Hepatocyte (in vitro differentiated cells): Measurements from ENCODE around the gene NFKBIZ. TPM values are rescaled to one million over a fixed set of nuclear protein-coding genes. Genes with fewer than 3 reads are reported as not detected.
A peak's percentile ranks its signal among the peaks of the same experiment; 100 is the strongest.

Source experiments
- DNase-seq: peaks from one replicate; pipeline ENCODE4 v3.0.0-alpha.2; 2016; ENCODE audit warnings: low spot score
- H2AFZ ChIP-seq: fragments of 200-600 bp; sonication (generic); 2 replicates; pipeline ENCODE4 v1.6.0; 2016; ENCODE audit warnings: antibody characterized with exemption, mild to moderate bottlenecking
- H3K27ac ChIP-seq: fragments of 200-600 bp; sonication (generic); 2 replicates; pipeline ENCODE4 v1.5.1; 2016; ENCODE audit warnings: mild to moderate bottlenecking
- H3K27me3 ChIP-seq: fragments of 200-600 bp; sonication (generic); 2 replicates; pipeline ENCODE4 v1.6.1; 2016
- H3K36me3 ChIP-seq: fragments of 200-600 bp; sonication (generic); replicated peaks from 2 replicates; pipeline ENCODE4 v1.5.1; 2016; ENCODE audit warnings: low read depth; ENCODE audit not compliant: insufficient read depth
- H3K4me1 ChIP-seq: fragments of 200-600 bp; sonication (generic); 2 replicates; pipeline ENCODE4 v1.5.1; 2016; ENCODE audit warnings: mild to moderate bottlenecking, moderate library complexity; ENCODE audit not compliant: insufficient read depth
- H3K4me2 ChIP-seq: fragments of 200-600 bp; sonication (generic); 2 replicates; pipeline ENCODE4 v1.6.0; 2016
- H3K4me3 ChIP-seq: fragments of 200-600 bp; sonication (generic); 2 replicates; pipeline ENCODE4 v1.5.1; 2016; ENCODE audit warnings: mild to moderate bottlenecking
- H3K79me2 ChIP-seq: fragments of 200-600 bp; sonication (generic); 2 replicates; pipeline ENCODE4 v1.6.0; 2017; ENCODE audit warnings: mild to moderate bottlenecking
- H3K9me2 ChIP-seq: fragments of 200-600 bp; sonication (generic); replicated peaks from 2 replicates; pipeline ENCODE4 v1.6.0; 2017; ENCODE audit warnings: mild to moderate bottlenecking; ENCODE audit not compliant: insufficient read depth
- H3K9me3 ChIP-seq: fragments of 200-600 bp; sonication (generic); 2 replicates; pipeline ENCODE4 v1.5.1; 2016; ENCODE audit warnings: low read depth, mild to moderate bottlenecking
- H4K20me1 ChIP-seq: fragments of 200-600 bp; sonication (generic); 2 replicates; pipeline ENCODE4 v1.6.0; 2016; ENCODE audit warnings: mild to moderate bottlenecking; ENCODE audit not compliant: insufficient read depth, poor library complexity, severe bottlenecking
- EZH2 ChIP-seq: fragments of 200-600 bp; sonication (generic); IDR thresholded peaks from 2 replicates; pipeline ENCODE4 v1.6.1; 2016; ENCODE audit warnings: antibody characterized with exemption, mild to moderate bottlenecking, borderline replicate concordance
- EZH2phosphoT487 ChIP-seq: fragments of 200-600 bp; sonication (generic); IDR thresholded peaks from one replicate; pipeline ENCODE4 v1.6.1; 2018; ENCODE audit warnings: antibody characterized with exemption, mild to moderate bottlenecking, low read depth, moderate library complexity; ENCODE audit not compliant: unreplicated experiment, severe bottlenecking
- WGBS: methylation state at CpG from one replicate; pipeline ENCODE4 v1.1.6; 2016; ENCODE audit warnings: low lambda C conversion rate; ENCODE audit errors: missing lambda C conversion rate; 5-methylcytosine and 5-hydroxymethylcytosine counted together
- polyA plus RNA-seq: library from polyadenylated mRNA; unstranded; fragments of >200 nt; fragmentation: Nextera tagmentation; extraction: Ambion mirVana; gene quantifications from 2 replicates; pipeline ENCODE4 v1.2.1, GENCODE V29; 2016
- total RNA-seq: library from RNA; depleted of rRNA; stranded (reverse); fragments of >200 nt; gene quantifications from 2 replicates; pipeline ENCODE4 v1.2.3, GENCODE V29; 2014
- TF ChIP-seq, protein P1 (sequence below): fragments of 200-600 bp; sonication (generic); IDR thresholded peaks from 2 replicates; pipeline ENCODE4 v1.5.1; 2016; ENCODE audit warnings: antibody characterized with exemption, mild to moderate bottlenecking; ENCODE audit not compliant: poor library complexity

The NFKBIZ gene
- total and polyA plus RNA-seq, 2 experiments from 2014 or later = 160 to 182 TPM

- H3K9me2 ChIP-seq = no peaks in the 10 kb centered on the region
- no peaks in the 10 kb centered on the region for H3K27me3 ChIP-seq
- H3K9me3 ChIP-seq = no peaks in the 10 kb centered on the region
- H3K36me3 ChIP-seq = no peaks in the 10 kb centered on the region
- H3K4me2 ChIP-seq = no peak overlapping the region
- 91% methylated on average over 5 of the region's 5 CpGs for WGBS
- H3K27ac ChIP-seq = peak overlapping the region; percentile 82
- DNase-seq = no peak
- H3K4me3 ChIP-seq = no peak overlapping the region
- peaks cover 7% of the 10 kb centered on the region for H3K4me1 ChIP-seq
- peaks cover 19% of the 10 kb centered on the region for H3K79me2 ChIP-seq
- H2AFZ ChIP-seq = no peak overlapping the region
- peaks cover 18% of the 10 kb centered on the region for H4K20me1 ChIP-seq
- TF ChIP-seq, protein P1, sequence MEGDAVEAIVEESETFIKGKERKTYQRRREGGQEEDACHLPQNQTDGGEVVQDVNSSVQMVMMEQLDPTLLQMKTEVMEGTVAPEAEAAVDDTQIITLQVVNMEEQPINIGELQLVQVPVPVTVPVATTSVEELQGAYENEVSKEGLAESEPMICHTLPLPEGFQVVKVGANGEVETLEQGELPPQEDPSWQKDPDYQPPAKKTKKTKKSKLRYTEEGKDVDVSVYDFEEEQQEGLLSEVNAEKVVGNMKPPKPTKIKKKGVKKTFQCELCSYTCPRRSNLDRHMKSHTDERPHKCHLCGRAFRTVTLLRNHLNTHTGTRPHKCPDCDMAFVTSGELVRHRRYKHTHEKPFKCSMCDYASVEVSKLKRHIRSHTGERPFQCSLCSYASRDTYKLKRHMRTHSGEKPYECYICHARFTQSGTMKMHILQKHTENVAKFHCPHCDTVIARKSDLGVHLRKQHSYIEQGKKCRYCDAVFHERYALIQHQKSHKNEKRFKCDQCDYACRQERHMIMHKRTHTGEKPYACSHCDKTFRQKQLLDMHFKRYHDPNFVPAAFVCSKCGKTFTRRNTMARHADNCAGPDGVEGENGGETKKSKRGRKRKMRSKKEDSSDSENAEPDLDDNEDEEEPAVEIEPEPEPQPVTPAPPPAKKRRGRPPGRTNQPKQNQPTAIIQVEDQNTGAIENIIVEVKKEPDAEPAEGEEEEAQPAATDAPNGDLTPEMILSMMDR = no peak
- no peak for TF ChIP-seq EZH2phosphoT487
- no peak for TF ChIP-seq EZH2
Observed at GRCh38 chr3:101859882-101860448, 10.7 kb downstream of the NFKBIZ start.

- 90% methylated on average over 3 of the region's 3 CpGs for WGBS
- Histone ChIP-seq H4K20me1 (peaks cover 13% of the 10 kb centered on the region), H3K79me2 (peaks cover 10% of the 10 kb centered on the region), H3K4me3 (no peak overlapping the region), H3K4me1 (peaks cover 7% of the 10 kb centered on the region), H3K9me2 (no peaks in the 10 kb centered on the region), H3K4me2 (no peak overlapping the region), H3K9me3 (no peaks in the 10 kb centered on the region), H3K27me3 (no peaks in the 10 kb centered on the region), H3K27ac (peak overlapping the region; percentile 46), H3K36me3 (no peaks in the 10 kb centered on the region), H2AFZ (no peak overlapping the region)
- TF ChIP-seq EZH2 = no peak
- TF ChIP-seq, protein P1 = no peak
- no peak for TF ChIP-seq EZH2phosphoT487
- no peak for DNase-seq
Observed at GRCh38 chr3:101861212-101861788, 12.0 kb downstream of the NFKBIZ start.

DNA sequence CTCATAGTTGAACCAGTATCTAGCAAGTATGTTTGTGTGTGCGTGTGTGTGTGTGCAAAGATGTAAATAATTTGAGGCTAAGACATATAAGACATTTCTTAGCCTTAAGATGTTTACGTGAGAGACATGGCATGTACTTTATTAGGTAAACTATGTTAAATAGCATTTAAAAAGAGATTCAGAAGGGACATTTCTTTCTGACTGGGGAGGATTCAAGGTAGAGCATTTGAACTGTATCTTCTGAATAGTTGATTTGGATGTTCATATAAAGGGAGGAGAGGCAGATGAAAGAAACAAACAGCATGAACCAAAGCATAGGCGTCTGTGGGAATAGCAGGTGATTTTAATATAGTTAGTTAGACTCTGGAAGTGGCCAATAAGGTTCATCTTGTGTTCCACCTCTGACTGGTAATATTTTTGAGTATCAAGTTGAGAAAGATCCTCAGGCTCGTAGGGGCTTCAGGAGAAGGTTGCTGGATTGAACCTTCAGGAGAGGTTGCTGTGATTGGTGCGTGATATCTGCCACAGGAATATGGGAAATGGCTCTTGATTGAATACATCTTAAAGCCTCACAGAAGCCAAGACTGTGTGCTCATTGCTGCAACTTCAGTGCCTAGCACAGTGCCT is 12.6 kb downstream of the NFKBIZ start:
- Histone ChIP-seq H3K79me2 (peaks cover 4% of the 10 kb centered on the region), H3K9me2 (no peaks in the 10 kb centered on the region), H3K27ac (peak overlapping the region; percentile 46), H3K4me3 (no peak overlapping the region), H3K4me1 (peaks cover 7% of the 10 kb centered on the region), H3K27me3 (no peaks in the 10 kb centered on the region), H3K9me3 (no peaks in the 10 kb centered on the region), H3K36me3 (no peaks in the 10 kb centered on the region), H3K4me2 (no peak overlapping the region), H4K20me1 (peaks cover 13% of the 10 kb centered on the region), H2AFZ (no peak overlapping the region)
- TF ChIP-seq, protein P1 = no peak
- TF ChIP-seq EZH2phosphoT487 (no peak), EZH2 (no peak)
- no peak for DNase-seq
- 74% methylated on average over 5 of the region's 5 CpGs for WGBS
